GM18907 (cell line): ENCODE results near the gene MAGI2.
"Not testable (repeated sequence)": the region's sequence is repeated elsewhere in the genome, so short reads cannot be mapped to it uniquely, and the experiment has no call there.

Source experiments
- ATAC-seq: cut with Tn5 transposase; IDR thresholded peaks from one replicate; pipeline ENCODE4 v1.9.1; 2021; ENCODE audit warnings: mild to moderate bottlenecking, moderate library complexity; ENCODE audit not compliant: unreplicated experiment

MAGI2 gene

DNA sequence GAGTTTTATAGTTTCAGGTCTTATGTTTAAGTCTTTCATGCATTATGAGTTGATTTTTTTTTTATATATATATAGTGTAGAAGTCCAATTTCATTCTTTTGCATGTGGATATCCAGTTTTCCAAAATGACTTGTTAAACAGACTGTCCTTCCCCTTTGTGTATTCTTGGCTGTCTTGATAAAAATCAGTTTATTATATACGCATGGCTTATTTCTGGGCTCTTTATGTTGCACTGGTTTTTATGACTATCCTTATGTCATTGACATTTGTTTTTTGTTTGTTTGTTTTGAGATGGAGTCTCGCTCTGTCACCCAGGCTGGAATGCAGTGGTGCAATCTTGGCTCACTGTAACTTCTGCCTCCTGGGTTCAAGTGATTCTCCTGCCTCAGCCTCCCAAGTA is 485.9 kb downstream of the MAGI2 start:
- ATAC-seq = not testable (repeated sequence)

DNA sequence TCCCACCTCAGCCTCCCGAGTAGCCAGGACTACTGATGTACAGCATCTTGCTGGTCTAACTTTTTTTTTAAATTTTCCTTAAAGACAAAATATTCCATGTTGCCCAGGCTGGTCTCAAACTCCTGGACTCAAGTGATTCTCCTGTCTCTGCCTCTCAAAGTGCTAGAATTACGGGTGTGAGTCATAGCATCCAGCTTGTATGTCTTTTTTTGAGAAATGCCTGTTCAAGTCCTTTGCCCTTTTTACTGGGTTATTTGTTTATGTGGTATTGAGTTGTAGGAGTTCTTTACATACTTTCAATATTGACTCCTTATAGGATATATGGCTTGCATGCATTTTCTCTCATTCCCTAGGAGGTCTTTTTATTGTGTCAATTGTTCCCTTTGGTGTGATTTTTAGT is 486.4 kb downstream of the MAGI2 start:
- no peak for ATAC-seq

DNA sequence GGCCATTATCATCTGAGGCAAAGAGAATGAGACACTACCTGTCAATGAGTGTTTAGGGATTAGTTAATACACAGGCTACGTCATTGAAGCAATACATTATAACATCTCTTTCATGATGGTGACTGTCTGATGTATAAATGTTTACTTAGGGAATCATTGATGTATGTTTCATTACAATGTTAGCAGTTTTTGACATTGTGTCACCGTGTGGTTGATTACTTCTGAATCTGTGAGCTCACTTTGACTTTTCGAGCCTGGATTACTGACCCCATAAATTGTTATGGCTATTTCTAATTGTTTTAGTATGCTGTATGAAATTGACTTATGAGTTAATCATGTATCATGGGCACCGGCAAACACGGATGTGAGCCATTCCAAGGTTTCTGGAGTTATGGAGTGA is 494.0 kb downstream of the MAGI2 start:
- no peak for ATAC-seq

DNA sequence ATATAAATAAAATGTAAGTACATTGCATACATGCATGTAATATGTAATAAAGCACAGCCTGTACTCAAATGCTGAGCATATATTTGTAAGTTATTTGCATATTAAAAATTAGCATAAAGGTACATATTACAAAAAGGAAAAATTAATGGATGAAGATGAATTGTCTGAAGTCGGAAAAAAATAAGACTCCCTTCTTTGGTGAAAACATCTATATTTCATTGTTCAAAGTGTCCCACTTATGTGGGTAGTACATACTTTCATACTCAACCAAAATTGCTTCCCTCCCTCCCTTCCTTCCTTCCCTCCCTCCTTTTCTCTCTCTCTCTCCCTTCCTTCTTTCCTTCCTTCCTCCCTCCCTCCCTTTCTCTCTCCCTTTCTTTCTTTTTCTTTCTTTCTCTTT is 498.1 kb downstream of the MAGI2 start:
- no peak for ATAC-seq

DNA sequence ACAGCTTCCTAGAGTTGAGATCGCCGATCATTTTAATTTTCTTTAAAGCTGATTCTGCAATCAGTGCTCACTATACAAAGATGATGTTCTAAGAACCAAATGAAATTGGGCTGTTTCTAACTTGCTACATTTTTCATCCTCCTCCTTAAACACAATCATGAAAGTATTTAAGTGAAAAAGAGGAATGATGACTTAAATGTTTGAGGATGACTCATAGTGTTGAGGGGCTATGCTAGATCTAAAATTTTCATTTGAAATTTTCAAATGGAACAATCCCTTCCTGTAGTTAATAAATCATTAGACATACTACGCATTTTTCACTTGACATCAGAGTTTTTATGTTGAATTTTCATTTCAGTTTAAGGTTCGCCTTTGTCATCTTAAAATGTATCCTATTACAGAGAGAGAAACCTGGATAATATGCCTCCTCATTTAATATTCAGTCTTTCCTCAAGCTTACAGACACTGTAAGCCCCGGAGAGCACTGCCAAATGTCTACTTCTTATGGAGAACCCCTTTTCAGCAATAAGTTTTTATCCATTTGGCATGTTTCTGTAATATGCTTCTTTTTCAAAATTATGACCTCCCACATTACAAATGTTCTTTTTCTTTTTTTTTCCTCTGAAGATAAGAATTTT is 499.6 kb downstream of the MAGI2 start:
- no peak for ATAC-seq

DNA sequence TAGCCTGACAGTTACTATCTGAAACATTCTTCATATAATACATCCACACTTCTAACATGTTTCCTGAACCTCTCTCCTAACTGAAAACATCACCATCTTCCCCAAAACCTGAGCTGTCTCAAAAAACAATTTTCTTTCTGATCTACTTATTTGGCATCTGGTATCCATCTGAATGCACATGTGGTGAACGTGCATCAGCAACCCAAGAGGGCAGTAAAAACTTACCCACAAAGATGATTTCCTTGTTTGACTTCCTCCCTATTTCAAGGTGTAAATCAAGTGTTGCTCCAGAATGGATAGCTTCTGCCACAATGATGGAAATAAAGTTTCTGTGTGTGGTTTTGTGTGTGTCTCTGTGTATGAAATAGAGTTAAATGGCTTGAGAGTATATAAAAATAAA is 500.4 kb downstream of the MAGI2 start:
- ATAC-seq = no peak

DNA sequence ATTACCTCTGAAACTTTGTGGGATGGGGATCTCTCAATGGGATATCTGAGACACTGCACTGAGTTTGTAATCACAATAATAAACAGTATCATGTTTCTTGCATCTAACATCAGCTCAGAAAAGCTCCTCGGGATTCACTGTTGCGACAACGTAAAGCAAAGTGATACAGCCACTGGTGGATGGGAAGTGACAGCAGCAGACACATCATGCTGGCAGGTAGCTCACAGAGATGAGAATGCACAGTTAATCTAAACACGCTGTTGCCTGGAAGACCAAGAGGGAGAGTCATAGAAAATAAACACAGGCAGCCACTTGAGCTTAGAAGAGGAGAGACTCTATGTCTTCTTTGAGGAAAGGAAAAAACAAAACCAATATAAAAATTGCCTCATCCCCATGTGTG is 513.8 kb downstream of the MAGI2 start:
- no peak for ATAC-seq

DNA sequence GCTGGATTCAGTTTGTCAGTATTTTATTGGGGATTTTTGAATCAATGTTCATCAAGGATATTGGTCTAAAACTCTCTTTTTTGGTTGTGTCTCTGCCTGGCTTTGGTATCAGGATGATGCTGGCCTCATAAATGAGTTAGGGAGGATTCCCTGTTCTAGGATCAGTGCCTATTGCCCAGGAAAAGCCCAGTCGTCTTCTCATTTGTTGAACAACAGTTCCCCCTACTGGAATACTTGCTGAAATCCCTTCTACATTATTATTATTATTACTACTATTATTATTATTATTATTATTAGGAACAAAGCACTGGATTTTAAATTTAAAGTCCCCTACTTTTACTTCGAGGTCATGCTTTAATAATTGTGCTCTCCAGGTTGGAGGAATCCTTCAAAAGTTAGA is 528.9 kb downstream of the MAGI2 start:
- ATAC-seq = no peak

DNA sequence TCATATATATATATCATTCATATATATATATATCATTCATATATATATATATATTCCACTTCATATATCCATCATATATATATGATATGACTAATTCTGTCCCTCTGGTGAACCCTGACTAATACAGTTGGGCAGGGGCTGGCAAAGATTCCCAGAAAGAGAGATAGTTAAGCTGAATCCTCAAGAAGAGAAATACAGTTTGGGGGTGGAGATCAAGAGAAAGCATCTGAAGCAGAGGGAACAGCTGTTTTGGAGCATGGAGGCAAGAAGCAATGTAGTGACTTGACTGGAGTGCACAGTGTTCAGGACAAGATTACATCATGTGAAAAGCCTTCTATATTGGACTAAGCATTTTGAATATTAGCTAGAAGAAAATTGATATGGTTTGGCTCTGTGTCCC is 540.7 kb downstream of the MAGI2 start:
- no peak for ATAC-seq

DNA sequence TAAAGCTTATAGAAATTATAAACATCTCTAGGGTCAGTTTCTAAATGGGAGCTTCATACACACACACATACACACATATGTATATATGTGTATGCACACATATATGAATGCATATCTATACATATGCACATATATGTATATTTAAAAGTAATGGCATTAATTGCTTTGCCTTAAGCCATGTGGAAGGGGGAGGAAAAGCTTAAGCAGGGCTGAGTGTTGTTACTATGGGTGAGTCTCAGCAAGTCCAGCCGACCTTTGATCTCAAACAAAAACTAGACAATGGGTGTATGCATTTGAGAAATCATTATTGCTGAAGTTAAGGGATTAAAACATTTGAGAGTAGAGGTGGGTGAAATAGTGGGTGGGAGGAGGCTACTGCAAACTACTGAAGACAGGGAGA is 546.7 kb downstream of the MAGI2 start:
- ATAC-seq = no peak

DNA sequence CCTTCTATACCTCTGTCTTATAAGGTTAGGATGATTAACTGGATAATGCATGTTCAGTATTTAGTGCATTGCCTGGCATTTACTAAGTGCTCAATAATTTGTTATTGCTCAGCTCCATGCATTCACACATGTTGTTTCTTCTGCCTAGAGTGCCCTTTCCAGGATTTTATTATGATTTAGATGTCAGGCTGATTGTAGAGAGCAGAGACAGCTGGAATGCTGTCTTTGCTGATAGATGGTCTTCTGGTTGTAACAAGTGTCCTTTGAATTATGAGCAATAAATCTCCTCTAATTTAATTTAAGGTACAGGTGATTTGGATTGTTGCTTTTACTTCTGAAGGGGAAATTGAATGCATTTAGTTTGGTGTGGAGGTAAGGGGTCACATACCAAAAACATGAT is 548.0 kb downstream of the MAGI2 start:
- no peak for ATAC-seq

DNA sequence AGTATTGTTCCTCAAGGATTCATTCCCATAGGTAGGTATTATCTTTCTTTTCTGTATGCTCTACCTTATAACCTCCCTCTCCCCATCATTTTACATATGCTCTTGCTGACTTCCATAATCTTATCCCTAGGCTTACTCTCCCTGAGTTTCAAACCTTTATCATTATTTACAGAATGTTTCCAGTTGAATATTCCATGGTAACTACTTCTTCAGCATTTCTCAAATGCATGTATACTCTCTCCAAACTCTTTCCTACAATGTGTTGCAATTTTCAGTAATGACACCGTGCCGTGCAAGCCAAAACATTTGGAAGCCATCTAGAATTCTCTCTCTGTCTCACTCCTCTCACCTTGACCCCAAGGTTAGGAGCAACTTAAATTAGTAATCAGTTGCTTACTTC is 548.5 kb downstream of the MAGI2 start:
- no peak for ATAC-seq

DNA sequence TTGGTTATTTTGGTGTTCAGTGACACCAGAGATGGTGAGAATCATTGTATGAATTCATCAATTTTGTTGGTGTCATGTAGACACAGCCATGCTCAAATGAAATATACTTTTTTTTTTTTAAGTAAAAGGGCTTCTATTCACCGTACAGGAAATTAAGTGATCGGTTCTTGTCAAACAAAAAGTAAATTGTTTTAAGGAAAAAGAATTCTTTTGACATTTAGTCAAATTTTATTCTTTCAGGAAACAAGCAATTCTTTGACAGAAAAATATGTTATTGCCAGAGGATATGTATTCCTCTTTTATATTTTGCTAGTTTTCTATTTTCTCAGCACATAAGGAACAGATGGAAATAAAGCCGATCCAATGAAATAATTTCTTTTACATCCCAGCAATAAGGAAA is 551.9 kb downstream of the MAGI2 start:
- no peak for ATAC-seq

DNA sequence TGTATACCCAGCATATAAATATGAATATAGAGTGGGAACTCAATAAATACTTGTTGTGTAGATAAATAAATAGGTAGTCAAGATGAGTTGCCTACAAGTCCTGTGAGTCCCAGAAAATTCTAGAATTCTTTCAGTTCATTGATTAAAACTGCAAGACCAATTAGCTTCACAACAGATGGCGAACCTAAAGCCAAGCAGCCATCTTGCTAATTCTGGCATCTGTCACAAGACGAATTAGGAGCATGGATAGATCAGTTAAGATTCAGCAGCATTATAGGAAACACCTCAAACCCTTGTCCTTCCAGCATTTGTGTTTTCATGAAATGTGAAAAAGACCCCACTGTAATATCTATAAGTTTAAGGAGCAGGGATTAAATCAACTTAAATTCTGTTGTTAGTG is 552.7 kb downstream of the MAGI2 start:
- no peak for ATAC-seq

DNA sequence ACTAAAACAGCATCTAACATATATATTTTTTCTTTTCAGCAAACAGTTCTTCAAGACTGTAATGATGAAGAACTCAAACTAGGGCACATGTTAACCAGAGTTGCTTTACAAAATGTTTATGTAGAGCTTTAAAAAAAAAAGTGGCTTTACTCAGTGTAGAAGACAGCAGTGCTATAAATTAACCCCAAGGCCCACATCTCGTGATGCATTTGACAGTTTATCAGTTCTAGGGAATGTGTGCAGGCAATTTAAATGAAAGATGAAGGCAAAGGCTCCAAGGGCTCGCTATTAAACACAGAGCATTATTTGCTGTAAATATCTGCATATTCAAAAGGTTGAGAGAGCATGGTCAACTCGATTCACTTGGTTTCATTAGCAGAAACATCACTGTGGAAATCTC is 558.1 kb downstream of the MAGI2 start:
- ATAC-seq = no peak

DNA sequence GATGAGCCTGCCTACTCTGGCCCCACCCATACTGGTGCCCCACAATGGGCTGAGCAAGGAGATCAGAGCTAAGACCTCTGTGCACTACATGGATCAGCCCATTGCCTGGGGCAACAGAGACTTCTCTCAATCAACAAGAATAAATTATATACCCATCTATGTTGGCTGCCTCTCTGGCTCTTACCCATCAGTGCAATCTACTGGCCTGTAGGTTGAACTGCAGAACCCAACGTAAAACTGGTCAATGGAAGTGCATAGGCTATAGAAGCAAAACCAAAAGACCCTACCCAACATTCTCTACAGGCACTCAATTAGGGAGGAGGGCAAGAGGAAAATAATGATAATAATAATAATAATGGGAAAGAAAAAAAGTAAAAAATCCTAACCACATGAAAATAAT is 574.3 kb downstream of the MAGI2 start:
- no peak for ATAC-seq

DNA sequence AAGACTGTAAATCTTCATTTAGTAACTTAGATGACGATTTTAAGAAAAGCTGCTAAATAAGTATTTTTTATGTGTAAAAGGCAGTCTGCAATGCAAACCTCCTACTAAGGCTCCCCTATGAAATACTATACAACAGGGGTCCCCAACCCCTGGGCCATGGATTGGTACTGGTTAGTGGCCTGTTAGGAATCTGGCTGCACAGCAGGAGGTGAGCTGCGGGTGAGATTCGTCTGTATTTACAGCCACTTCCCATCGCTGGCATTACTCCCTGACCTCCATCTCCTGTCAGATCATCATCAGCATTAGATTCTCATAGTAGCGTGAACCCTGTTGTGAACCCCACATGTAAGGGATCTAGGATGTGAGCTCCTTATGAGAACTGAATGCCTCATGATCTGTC is 580.4 kb downstream of the MAGI2 start:
- no peak for ATAC-seq

DNA sequence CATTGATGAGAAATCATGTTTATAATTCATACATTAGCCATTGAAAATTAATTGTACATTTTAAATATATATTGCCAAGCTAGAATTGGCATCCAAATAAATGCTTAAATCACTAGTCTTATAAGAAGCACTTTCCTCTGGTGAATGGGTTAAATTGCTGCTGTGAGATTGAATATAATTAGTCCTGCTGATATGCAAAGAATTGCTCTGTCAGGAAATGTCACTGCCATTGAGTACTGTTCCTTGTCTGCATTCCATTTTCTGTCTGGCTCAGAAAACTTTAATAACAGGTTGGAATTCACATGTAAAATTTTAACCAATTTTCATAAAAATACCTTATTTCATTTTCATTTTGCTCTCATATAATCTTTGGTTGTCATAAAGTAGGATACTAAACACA is 589.1 kb downstream of the MAGI2 start:
- no peak for ATAC-seq

DNA sequence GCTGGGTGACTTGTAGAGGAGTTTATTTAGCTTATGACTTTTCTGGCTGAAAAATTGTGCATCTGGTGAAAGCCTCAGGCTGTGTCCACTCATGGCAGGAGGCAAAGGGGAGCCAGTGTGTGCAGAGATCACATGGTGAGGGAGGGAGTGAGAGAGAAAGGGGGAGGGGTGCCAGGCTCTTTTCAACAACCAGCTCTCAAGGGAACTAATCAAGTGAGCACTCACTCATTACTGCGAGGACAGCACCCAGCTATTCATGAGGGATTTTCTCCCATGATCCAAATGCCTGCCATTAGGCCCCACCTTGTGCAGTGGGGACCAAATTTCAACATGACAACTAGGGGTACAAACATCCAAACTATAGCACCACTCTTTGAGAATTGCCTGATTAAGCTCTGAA is 590.2 kb downstream of the MAGI2 start:
- ATAC-seq = no peak

DNA sequence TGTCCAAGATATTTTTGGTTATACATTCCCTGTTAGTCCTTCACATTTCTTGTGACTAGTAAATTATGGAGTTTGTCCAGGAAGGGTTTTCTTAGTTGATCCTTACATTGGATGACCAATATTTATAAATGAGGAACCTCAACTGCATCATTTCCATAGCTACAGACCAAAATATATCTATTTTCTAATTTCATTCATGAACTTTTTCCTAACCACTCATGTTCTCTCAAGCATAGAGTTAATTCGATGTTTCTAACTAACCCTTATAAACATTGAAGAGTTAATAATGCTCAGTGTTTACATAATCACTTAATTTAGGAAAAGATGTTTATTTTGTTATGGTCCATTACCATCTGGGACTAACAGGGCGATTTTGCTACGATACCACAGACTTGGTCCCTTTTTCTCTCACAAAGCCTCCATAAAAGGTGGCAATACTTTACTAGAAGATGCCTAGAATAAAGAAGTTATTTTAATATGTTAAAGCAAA is 591.0 kb downstream of the MAGI2 start:
- no peak for ATAC-seq

DNA sequence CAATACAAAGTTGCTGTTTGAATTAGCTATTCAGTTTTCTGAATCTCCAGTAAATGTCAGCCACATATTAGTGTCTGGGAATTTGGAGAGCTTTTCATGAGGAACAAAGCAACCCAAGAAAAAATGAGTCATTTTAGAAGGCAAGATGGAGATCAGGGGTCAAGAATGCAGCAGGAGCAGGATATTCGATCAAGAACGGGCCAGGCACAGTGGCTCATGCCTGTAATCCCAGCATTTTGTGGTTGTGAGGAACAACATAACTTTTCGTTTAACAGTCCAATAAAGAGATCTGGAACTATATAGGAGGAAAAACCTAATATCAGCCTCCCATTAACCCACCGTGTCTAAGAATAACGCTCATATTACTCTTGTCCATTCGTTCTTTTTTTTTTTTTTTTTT is 600.5 kb downstream of the MAGI2 start:
- no peak for ATAC-seq

DNA sequence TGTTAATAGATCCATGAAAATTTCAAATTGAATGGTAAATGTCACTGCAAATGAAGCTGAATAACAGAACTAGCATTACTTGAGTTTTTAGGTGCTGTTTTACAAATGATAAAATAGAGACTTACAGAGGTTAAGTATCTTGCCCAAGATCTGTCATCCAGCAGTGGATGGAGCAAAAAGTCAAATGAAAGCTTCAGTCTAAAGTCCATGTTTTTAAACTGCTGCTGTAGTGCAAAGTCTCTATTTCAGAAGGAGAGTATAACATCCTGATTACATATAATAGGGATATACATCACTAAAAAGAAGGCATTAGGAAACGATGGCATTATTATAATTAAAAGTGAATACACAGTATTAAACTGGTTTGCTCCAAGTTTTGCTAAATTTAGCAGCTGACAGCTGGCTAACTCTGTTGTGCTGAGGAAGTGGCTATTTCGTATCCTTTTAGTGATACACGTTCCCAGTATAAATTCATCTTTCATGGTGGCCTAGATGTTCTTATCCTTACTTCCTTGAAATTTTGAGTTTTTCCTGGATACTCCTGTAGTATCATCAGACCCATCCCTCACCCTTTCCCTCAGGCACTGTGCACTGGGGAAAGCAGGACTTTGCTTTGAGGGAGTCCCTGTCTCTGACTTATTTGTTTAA is 603.2 kb downstream of the MAGI2 start:
- no peak for ATAC-seq

DNA sequence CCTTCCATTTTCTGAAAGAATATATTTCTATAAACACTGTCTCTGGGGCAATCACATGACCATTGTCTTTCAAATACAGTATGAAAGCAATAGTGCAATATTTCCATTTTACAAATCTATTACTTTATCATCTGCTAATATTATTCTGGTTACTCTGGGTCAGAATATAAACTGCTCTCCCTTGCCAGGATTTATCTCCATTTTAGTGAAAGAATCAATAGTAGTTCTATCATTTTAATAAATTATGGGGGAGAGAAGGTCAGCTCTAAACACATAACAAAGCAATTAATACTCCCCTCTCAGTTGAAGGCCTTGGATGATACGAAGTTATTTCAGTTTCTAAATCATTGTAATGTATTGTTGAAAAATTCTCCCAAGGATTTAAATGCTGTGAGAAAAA is 608.3 kb downstream of the MAGI2 start:
- ATAC-seq = no peak
